Pancreas (tissue), 10 donors: Measurements from ENCODE around the gene LAIR1. TPM values are rescaled to one million over a fixed set of nuclear protein-coding genes. Genes with fewer than 3 reads are reported as not detected.
"Not testable (repeated sequence)": the region's sequence is repeated elsewhere in the genome, so short reads cannot be mapped to it uniquely, and the experiment has no call there.

Experiments
- ATAC-seq, 4 donors: fragments of 200-7000 bp; cut with Tn5 transposase; one replicate each; pipeline versions ENCODE4 v1.8.0 to v1.9.1; 2020; ENCODE audit warnings: mild to moderate bottlenecking in 4 of 4, moderate library complexity in 4 of 4
- DNase-seq, 6 donors: peaks; one replicate each; pipeline ENCODE4 v3.0.0-alpha.2; 2020
- FAIRE-seq: peaks from 2 replicates; lab custom pipeline; 2012; peaks lifted over from hg19 to GRCh38; lab: Jason Lieb, UNC
- H3K27ac ChIP-seq, 4 donors: fragments of 200-600 bp; sonication (generic); 1 replicate in 3 of 4; 2 replicates in 1 of 4; pipeline versions ENCODE4 v1.5.0 to v1.8.0; 2020
- H3K27me3 ChIP-seq, 4 donors: fragments of 200-600 bp; one replicate each; pipeline ENCODE4 v1.8.0; 2021
- H3K36me3 ChIP-seq, 3 donors: fragments of 200-600 bp; sonication (generic) in 1 of 3; one replicate each; pipeline versions ENCODE4 v1.5.0 to v1.8.0; 2020 to 2021
- H3K4me1 ChIP-seq, 3 donors: fragments of 200-600 bp; one replicate each; pipeline ENCODE4 v1.8.0; 2021
- H3K4me3 ChIP-seq, 4 donors: fragments of 200-600 bp; sonication (generic) in 2 of 4; one replicate each; pipeline versions ENCODE4 v1.5.0 to v1.8.0; 2020 to 2021
- H3K9me3 ChIP-seq, 4 donors: fragments of 200-600 bp; one replicate each; pipeline ENCODE4 v1.8.0; 2021
- CTCF ChIP-seq, 4 donors: fragments of 200-600 bp; sonication (generic) in 3 of 4; IDR thresholded peaks; one replicate each; pipeline versions ENCODE4 v1.5.0 to v1.8.0; 2021; ENCODE audit warnings: antibody characterized with exemption in 4 of 4
- WGBS, 2 donors: extraction: QIAGEN DNeasy Blood & Tissue Kit; methylation state at CpG; one replicate each; pipeline ENCODE4 v1.1.7; 2013; 5-methylcytosine and 5-hydroxymethylcytosine counted together
- intact Hi-C, 3 donors: fragments of 100-400 bp; cut with DNase I; formaldehyde crosslinking; loops; one replicate each; pipeline versions ENCODE4 v1.11.1 to v1.14.2; 2022
- polyA plus RNA-seq, 2 donors: library from polyadenylated mRNA; stranded (reverse); fragments of 200-250 nt; gene quantifications; one replicate each; pipeline ENCODE4 v1.2.3, GENCODE V29; 2013
- total RNA-seq, 6 donors: library from RNA; stranded (reverse); fragmentation: NEBNext Ultra II Directional in 4 of 6; extraction: Animal tissue kit (Norgen Biotek cat#: 25700) in 4 of 6; gene quantifications; one replicate each; pipeline versions ENCODE4 v1.2.1 to v1.2.4, GENCODE V29; 2021 to 2023
- donor health status: healthy with polysubstance abuse.
- donor health status: DM: no; HTN: no; CAD: no; lungs with moderate emphysema.
- donor health status: DM: no; HTN: no; CAD: no.
- donor health status: control.
- donor health status: control.
- donor health status: Bipolar disorder and iron deficiency.
- donor health status: DM: yes; HTN: yes; CAD: no.
- donor health status: DM: no; HTN: no; CAD: no.
- donor health status: DM: no; HTN: no; CAD: no.
- donor health status: DM: yes; HTN: yes; CAD: no.

The LAIR1 gene
- total and polyA plus RNA-seq, 8 donors = 0.69 to 33.1 (median 3.1) TPM

GRCh38 chr19:54331626-54332025 is 33.1 kb downstream of the LAIR1 start:
- 71 to 82% methylated on average over 6 to 7 of the region's 7 CpGs for WGBS, 2 donors
- ATAC-seq = no peak
- Histone ChIP-seq H3K9me3 (no peaks in the 10 kb centered on the region), H3K36me3 (no peaks in the 10 kb centered on the region), H3K4me3 (no peak overlapping the region), H3K27ac (no peak overlapping the region), H3K27me3 (no peaks in the 10 kb centered on the region), H3K4me1 (no peaks in the 10 kb centered on the region)
- DNase-seq = no peak
- no peak for TF ChIP-seq CTCF (IDR thresholded peaks at IDR 0.05)
- intact Hi-C loops = no loop called here
- FAIRE-seq = no peak

- no peaks in the 10 kb centered on the region for H3K4me1 ChIP-seq
- H3K9me3 ChIP-seq = no peaks in the 10 kb centered on the region
- peak in 2 of 4 donors; percentile 61 to 73 for ATAC-seq
- no peak for TF ChIP-seq CTCF (IDR thresholded peaks at IDR 0.05)
- intact Hi-C loops = no loop called here
- peak in 3 of 6 donors; percentile 19 to 51 (median 42) for DNase-seq
- no peak for FAIRE-seq
- 47 to 52% methylated on average over 14 of the region's 14 CpGs for WGBS, 2 donors
- H3K4me3 ChIP-seq = no peak overlapping the region
- H3K36me3 ChIP-seq = no peaks in the 10 kb centered on the region
- H3K27ac ChIP-seq = no peak overlapping the region
- no peaks in the 10 kb centered on the region for H3K27me3 ChIP-seq
Observed at GRCh38 chr19:54329476-54330165, 35.1 kb downstream of the LAIR1 start.

GRCh38 chr19:54328781-54329180 is 36.0 kb downstream of the LAIR1 start:
- H3K27ac ChIP-seq, FAIRE-seq, H3K4me3 ChIP-seq, intact Hi-C loops, DNase-seq, ATAC-seq, H3K4me1 ChIP-seq, H3K36me3 ChIP-seq, H3K9me3 ChIP-seq, H3K27me3 ChIP-seq: not testable (repeated sequence)
- 73 to 75% methylated on average over 5 of the region's 5 CpGs for WGBS, 2 donors

GRCh38 chr19:54325631-54326030 is 39.1 kb downstream of the LAIR1 start:
- no peak for TF ChIP-seq CTCF (IDR thresholded peaks at IDR 0.05)
- 66 to 67% methylated on average over 5 of the region's 5 CpGs for WGBS, 2 donors
- DNase-seq = no peak
- Histone ChIP-seq H3K36me3 (no peaks in the 10 kb centered on the region), H3K4me1 (no peaks in the 10 kb centered on the region), H3K27me3 (peaks cover 0 to 9% (median 5%) of the 10 kb centered on the region in 4 donors), H3K4me3 (no peak overlapping the region), H3K27ac (no peak overlapping the region), H3K9me3 (no peaks in the 10 kb centered on the region)
- no peak for FAIRE-seq
- peak in 1 of 4 donors; percentile 11 for ATAC-seq
- intact Hi-C loops = no loop called here

GRCh38 chr19:54325194-54325621 is 39.5 kb downstream of the LAIR1 start:
- Histone ChIP-seq H3K4me1 (no peaks in the 10 kb centered on the region), H3K36me3 (no peaks in the 10 kb centered on the region), H3K4me3 (no peak overlapping the region), H3K27me3 (peaks cover 0 to 9% (median 5%) of the 10 kb centered on the region in 4 donors), H3K27ac (no peak overlapping the region), H3K9me3 (no peaks in the 10 kb centered on the region)
- 0 to 1% methylated on average over 4 of the region's 4 CpGs for WGBS, 2 donors
- ATAC-seq = peak; percentile 56 to 90 (median 84)
- intact Hi-C loops = no loop called here
- DNase-seq = peak in 1 of 6 donors; percentile 42
- FAIRE-seq = peak; percentile 32
- TF ChIP-seq CTCF (IDR thresholded peaks at IDR 0.05) = peak; percentile 55 to 83 (median 76)
